Caco-2 (cell line): ENCODE results near the gene HDDC2. TPM values are rescaled to one million over a fixed set of nuclear protein-coding genes. Genes with fewer than 3 reads are reported as not detected.

ENCODE experiments used
- BruUV-seq: library from RNA; stranded (reverse); fragments of 400-500 nt; replicated peaks from 2 replicates; lab custom pipeline; 2021; lab: Mats Ljungman, UMichigan
- CTCF ChIA-PET: fragments of 300-600 bp; sonication (Branson Sonifier 250); formaldehyde crosslinking; loops from one replicate; lab custom pipeline; 2022; ENCODE audit warnings: antibody characterized with exemption; lab: Charles Lee
- POLR2A ChIA-PET: fragments of 300-600 bp; sonication (Branson Sonifier 250); formaldehyde crosslinking; loops from one replicate; lab custom pipeline; 2022; ENCODE audit warnings: antibody characterized with exemption; lab: Charles Lee
- DNase-seq, 2 experiments: peaks; one replicate each; pipeline versions ENCODE4 v3.0.0 to v3.0.0-alpha.2; 2020 to 2022
- H3K27me3 ChIP-seq: replicated peaks from 2 replicates; pipeline ENCODE4 v1.6.0; 2011; ENCODE audit warnings: low read length; ENCODE audit not compliant: control insufficient read depth, insufficient read depth
- H3K36me3 ChIP-seq: 2 replicates; pipeline ENCODE4 v1.5.1; 2011; ENCODE audit warnings: low read length; ENCODE audit not compliant: control insufficient read depth, insufficient read depth
- H3K4me1 ChIP-seq: fragments of 250-450 bp; sonication (Bioruptor Pico); 2 replicates; pipeline ENCODE4 v1.5.1; 2020; ENCODE audit warnings: mild to moderate bottlenecking
- H3K4me3 ChIP-seq: 2 replicates; pipeline ENCODE4 v1.5.1; 2011; ENCODE audit warnings: low read depth, mild to moderate bottlenecking, control low read depth, low read length
- H3K9me3 ChIP-seq: fragments of 250-450 bp; sonication (Bioruptor Pico); 2 replicates; pipeline ENCODE4 v1.5.1; 2020; ENCODE audit warnings: mild to moderate bottlenecking, moderate library complexity
- H3K27ac Mint-ChIP-seq: one replicate; pipeline ENCODE4 v1.8.0; 2022; ENCODE audit warnings: mixed read lengths; ENCODE audit not compliant: unreplicated experiment
- H3K27me3 Mint-ChIP-seq: one replicate; pipeline ENCODE4 v1.8.0; 2022; ENCODE audit warnings: mixed read lengths; ENCODE audit not compliant: insufficient read depth, unreplicated experiment
- H3K36me3 Mint-ChIP-seq: one replicate; pipeline ENCODE4 v1.8.0; 2022; ENCODE audit warnings: mild to moderate bottlenecking, mixed read lengths; ENCODE audit not compliant: insufficient read depth, unreplicated experiment
- H3K4me1 Mint-ChIP-seq: one replicate; pipeline ENCODE4 v1.8.0; 2022; ENCODE audit warnings: low read depth, mixed read lengths; ENCODE audit not compliant: unreplicated experiment
- H3K4me3 Mint-ChIP-seq: one replicate; pipeline ENCODE4 v1.8.0; 2022; ENCODE audit warnings: mild to moderate bottlenecking, moderate library complexity, mixed read lengths; ENCODE audit not compliant: unreplicated experiment
- H3K9me3 Mint-ChIP-seq: one replicate; pipeline ENCODE4 v1.8.0; 2022; ENCODE audit warnings: mixed read lengths; ENCODE audit not compliant: unreplicated experiment
- CTCF ChIP-seq, 2 experiments: fragments of 200-600 bp in 1 of 2; IDR thresholded peaks; 1 replicate in 1 of 2; 2 replicates in 1 of 2; pipeline versions ENCODE4 v1.5.1 to v1.8.0; 2011 to 2022; ENCODE audit warnings: antibody characterized with exemption in 1 of 2, control low read depth in 1 of 2, inconsistent platforms in 1 of 2, low read depth in 1 of 2, low read length in 1 of 2, mild to moderate bottlenecking in 1 of 2, moderate library complexity in 1 of 2; ENCODE audit not compliant: insufficient read depth in 1 of 2, severe bottlenecking in 1 of 2, unreplicated experiment in 1 of 2
- intact Hi-C: fragments of 100-400 bp; cut with micrococcal nuclease; formaldehyde crosslinking; loops from one replicate; pipeline ENCODE4 v1.10.0; 2022; ENCODE audit not compliant: unreplicated experiment
- total RNA-seq: library from RNA; stranded (reverse); gene quantifications from 2 replicates; pipeline ENCODE4 v1.2.3, GENCODE V29; 2022

The HDDC2 gene
- total RNA-seq, 1 experiment from 2014 or later = 66.5 TPM

- no peak overlapping the region for H3K4me3 Mint-ChIP-seq
- BruUV-seq = no TSS peak
- no peak overlapping the region for H3K27ac Mint-ChIP-seq
- no peaks in the 10 kb centered on the region for H3K9me3 Mint-ChIP-seq
- intact Hi-C loops = no loop called here
- Histone ChIP-seq H3K4me3 (no peak overlapping the region), H3K9me3 (no peaks in the 10 kb centered on the region), H3K4me1 (0 out of 2 replicates have a peak, but pooled peaks cover 3% of the 10 kb centered on the region), H3K27me3 (no peaks in the 10 kb centered on the region), H3K36me3 (no peaks in the 10 kb centered on the region; the same call in 1 of the 2 replicates)
- no peaks in the 10 kb centered on the region for H3K27me3 Mint-ChIP-seq
- no peak for DNase-seq
- peaks cover 32% of the 10 kb centered on the region for H3K36me3 Mint-ChIP-seq
- ChIA-PET CTCF (no interaction called here), POLR2A (no interaction called here)
- peaks cover 14% of the 10 kb centered on the region for H3K4me1 Mint-ChIP-seq
- no peak for TF ChIP-seq CTCF (IDR thresholded peaks at IDR 0.05; ENCODE audit: insufficient read depth in 1 of 2, low read depth in 1 of 2, low read length in 1 of 2, severe bottlenecking in 1 of 2, unreplicated experiment in 1 of 2)
Measured at GRCh38 chr6:125296471-125296870, 5.3 kb downstream of the HDDC2 start.

DNA sequence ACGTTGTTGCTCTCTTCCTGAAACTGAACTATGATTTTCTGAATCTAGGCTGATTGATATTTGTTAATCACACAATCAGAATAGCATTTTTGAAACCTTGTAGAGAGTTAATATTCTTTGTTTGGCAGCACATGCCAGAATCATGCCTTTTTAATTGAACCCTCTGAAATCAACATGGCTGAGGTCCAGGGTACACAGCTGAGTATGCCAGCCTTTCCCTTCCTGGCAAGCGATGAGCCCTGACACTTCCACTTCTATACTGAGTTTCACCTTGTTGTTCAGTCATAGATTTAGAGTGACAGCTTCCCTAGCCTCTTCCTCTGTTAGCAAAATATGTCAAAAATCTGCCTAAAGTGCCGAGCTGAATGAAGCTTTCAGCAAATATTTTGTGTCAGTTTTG, 6.8 kb downstream of the HDDC2 start:
- CTCF ChIA-PET = no interaction called here

GRCh38 chr6:125294036-125294435, 7.7 kb downstream of the HDDC2 start:
- no peak overlapping the region for H3K27ac Mint-ChIP-seq
- peaks cover 27% of the 10 kb centered on the region for H3K36me3 Mint-ChIP-seq
- no peaks in the 10 kb centered on the region for H3K4me1 ChIP-seq
- no peaks in the 10 kb centered on the region for H3K27me3 Mint-ChIP-seq
- no TSS peak for BruUV-seq
- no peak for DNase-seq
- no peaks in the 10 kb centered on the region for H3K9me3 Mint-ChIP-seq
- ChIA-PET POLR2A (no interaction called here), CTCF (no interaction called here)
- intact Hi-C loops = no loop called here
- H3K4me3 ChIP-seq = no peak overlapping the region
- H3K4me3 Mint-ChIP-seq = no peak overlapping the region
- no peaks in the 10 kb centered on the region for H3K36me3 ChIP-seq
- H3K27me3 ChIP-seq = no peaks in the 10 kb centered on the region
- H3K9me3 ChIP-seq = no peaks in the 10 kb centered on the region
- no peak for TF ChIP-seq CTCF (IDR thresholded peaks at IDR 0.05; ENCODE audit: insufficient read depth in 1 of 2, low read depth in 1 of 2, low read length in 1 of 2, severe bottlenecking in 1 of 2, unreplicated experiment in 1 of 2)
- no peaks in the 10 kb centered on the region for H3K4me1 Mint-ChIP-seq

More for the DNA sequence above, 6.8 kb downstream of the HDDC2 start:
- POLR2A ChIA-PET = no interaction called here
- 0 out of 2 replicates have a peak, but pooled peaks cover under 1% of the 10 kb centered on the region for H3K4me1 ChIP-seq
- Mint-ChIP-seq H3K4me3 (no peak overlapping the region), H3K36me3 (peaks cover 27% of the 10 kb centered on the region), H3K9me3 (no peaks in the 10 kb centered on the region), H3K27me3 (no peaks in the 10 kb centered on the region), H3K27ac (no peak overlapping the region), H3K4me1 (peaks cover 5% of the 10 kb centered on the region)
- no TSS peak for BruUV-seq
- TF ChIP-seq CTCF (IDR thresholded peaks at IDR 0.05; ENCODE audit: insufficient read depth in 1 of 2, low read depth in 1 of 2, low read length in 1 of 2, severe bottlenecking in 1 of 2, unreplicated experiment in 1 of 2) = no peak
- DNase-seq = no peak
- no peaks in the 10 kb centered on the region; the same call in 1 of the 2 replicates for H3K36me3 ChIP-seq
- no peaks in the 10 kb centered on the region for H3K9me3 ChIP-seq
- intact Hi-C loops = no loop called here
- no peak overlapping the region for H3K4me3 ChIP-seq
- H3K27me3 ChIP-seq = no peaks in the 10 kb centered on the region
